GM12872 (cell line): ENCODE measurements around the gene SRMS.

Experiments
- CTCF ChIP-seq: IDR thresholded peaks from 3 replicates; pipeline ENCODE4 v1.5.1; 2011; ENCODE audit warnings: low read depth, mild to moderate bottlenecking, low read length, moderate library complexity; ENCODE audit not compliant: insufficient read depth

The SRMS gene

GRCh38 chr20:63538204-63539091, 9.1 kb downstream of the SRMS start:
- TF ChIP-seq CTCF = no peak

DNA sequence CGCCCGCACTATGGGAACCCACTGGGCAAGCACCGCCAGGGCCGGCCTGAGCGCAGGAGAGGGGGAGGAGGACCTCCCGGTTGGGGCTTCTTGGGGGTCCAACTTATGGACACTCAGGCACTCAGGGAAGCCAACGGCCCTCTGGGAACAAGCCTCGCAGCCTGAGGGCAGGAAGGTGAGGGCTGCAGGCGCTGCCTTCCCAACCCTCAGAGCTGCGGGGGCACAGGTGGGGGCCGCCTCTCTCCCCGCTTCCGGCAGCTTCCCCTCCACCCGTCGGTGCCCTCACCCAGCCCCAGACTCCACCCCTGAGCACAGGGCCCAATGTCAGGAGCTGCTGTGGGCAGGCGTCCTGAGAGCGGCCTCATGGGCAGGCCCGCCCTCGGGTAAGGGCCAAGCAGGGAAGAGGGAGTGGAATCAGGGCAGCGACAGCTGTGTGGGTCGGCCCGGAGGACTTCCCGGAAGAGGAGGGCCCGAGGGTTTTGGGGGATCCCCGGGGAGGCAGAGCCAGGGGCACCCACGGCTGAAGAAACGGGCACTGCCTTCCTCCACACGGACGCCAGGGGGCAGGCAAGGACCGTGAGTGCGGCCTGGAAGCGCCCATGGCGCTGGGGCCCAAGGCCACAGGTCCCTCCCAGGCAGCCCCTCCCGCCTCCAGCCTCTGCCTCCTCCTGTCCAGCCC, 9.9 kb downstream of the SRMS start:
- TF ChIP-seq CTCF = peak; percentile 97

DNA sequence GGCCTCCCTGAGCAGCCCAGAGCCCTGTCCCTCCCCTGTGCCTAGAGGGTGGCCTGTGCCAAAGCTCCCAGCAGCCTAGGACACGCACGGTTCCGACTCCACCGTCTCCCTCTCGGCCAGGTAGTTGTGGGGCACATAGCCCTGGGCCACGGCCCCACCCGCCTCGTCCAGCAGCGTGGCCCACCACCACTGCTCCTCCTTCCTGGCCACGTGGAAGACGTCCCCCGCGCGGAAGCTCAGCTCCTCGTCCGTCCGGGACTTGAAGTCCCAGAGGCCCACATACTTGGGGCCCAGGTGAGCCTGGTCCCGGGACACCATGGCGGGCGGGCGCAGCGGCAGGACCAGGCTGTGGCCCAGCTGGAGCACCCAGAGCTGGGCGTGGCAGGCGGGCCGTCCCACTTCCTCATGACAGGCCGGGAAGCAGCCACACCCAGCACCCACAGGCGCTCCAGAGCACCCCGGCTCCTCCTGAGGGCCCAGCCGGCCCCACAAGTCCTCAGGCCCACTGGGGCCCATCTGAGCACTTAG, 10.5 kb downstream of the SRMS start, which contains the start of gene PTK6:
TSS of gene PTK6 (minus strand) at position 380 of the 528 bp plus-strand sequence. CDS start at position 318, 62 bp downstream.
- TF ChIP-seq CTCF = no peak

- no peak for TF ChIP-seq CTCF
These were observed 11.1 kb downstream of the SRMS start for GRCh38 chr20:63536241-63536977.

GRCh38 chr20:63534831-63535651, 12.5 kb downstream of the SRMS start:
- TF ChIP-seq CTCF = no peak

DNA sequence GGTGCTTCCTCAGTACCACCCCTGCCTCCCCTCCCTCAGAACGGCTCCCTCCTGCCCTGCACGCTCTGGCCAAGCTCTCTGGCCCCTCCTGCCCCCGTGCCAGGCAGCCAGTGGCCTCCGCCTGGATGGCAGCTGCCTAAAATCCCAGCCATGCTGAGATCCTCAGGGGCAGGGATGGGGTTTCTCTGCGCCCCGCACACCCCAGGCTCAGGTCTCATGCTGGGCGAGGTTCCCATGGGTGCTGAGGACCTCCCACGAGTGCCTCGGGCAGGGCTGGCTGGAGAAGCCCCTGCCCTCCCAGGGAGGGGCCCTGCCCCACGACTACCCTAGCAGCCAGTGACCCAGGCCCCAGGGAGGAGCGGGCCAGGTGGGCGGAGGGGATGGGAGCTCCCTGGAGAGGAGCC, 13.1 kb downstream of the SRMS start:
- TF ChIP-seq CTCF = no peak
